GM18502 (cell line): Measurements from ENCODE around the gene KDM4B.

Experiments used
- ATAC-seq: cut with Tn5 transposase; IDR thresholded peaks from one replicate; pipeline ENCODE4 v1.9.1; 2021; ENCODE audit warnings: mild to moderate bottlenecking; ENCODE audit not compliant: unreplicated experiment, poor library complexity

The KDM4B gene

GRCh38 chr19:5143471-5144411 lies 174.8 kb downstream of the KDM4B start:
- ATAC-seq: no peak

GRCh38 chr19:5144545-5145179 lies 175.7 kb downstream of the KDM4B start:
- no peak for ATAC-seq

GRCh38 chr19:5145521-5146511 lies 176.9 kb downstream of the KDM4B start:
- ATAC-seq: no peak

- no peak for ATAC-seq
Measured at GRCh38 chr19:5147074-5147977, 178.4 kb downstream of the KDM4B start.

- no peak for ATAC-seq
Measured at GRCh38 chr19:5147978-5148793, 179.3 kb downstream of the KDM4B start.

- ATAC-seq: no peak
Measured at GRCh38 chr19:5148794-5149190, 179.9 kb downstream of the KDM4B start.

- ATAC-seq: no peak
Measured at GRCh38 chr19:5149508-5149907, 180.6 kb downstream of the KDM4B start.

- ATAC-seq: no peak
Measured at GRCh38 chr19:5149932-5150901, 181.3 kb downstream of the KDM4B start.

GRCh38 chr19:5150902-5151741 lies 182.2 kb downstream of the KDM4B start:
- no peak for ATAC-seq

GRCh38 chr19:5152013-5152763 lies 183.3 kb downstream of the KDM4B start:
- no peak for ATAC-seq

GRCh38 chr19:5152767-5153532 lies 184.0 kb downstream of the KDM4B start:
- ATAC-seq: no peak

- no peak for ATAC-seq
Measured at GRCh38 chr19:5153601-5154128, 184.8 kb downstream of the KDM4B start.

GRCh38 chr19:5154129-5154798 lies 185.4 kb downstream of the KDM4B start:
- no peak for ATAC-seq

- ATAC-seq: no peak
Measured at GRCh38 chr19:5154799-5155426, 186.0 kb downstream of the KDM4B start.
